ENCODE measurements around the gene CYP11A1. TPM values are rescaled to one million over a fixed set of nuclear protein-coding genes. Genes with fewer than 3 reads are reported as not detected.

CYP11A1 gene
- total RNA-seq, 4 donors from 2014 or later: 0.47 to 1.4 (median 0.53) TPM; not detected in 1

GRCh38 chr15:74400313-74400860, 32.9 kb upstream of the CYP11A1 start:
- H3K27me3 ChIP-seq: no peaks in the 10 kb centered on the region
- H3K27ac ChIP-seq: no peak overlapping the region
- TF ChIP-seq POLR2AphosphoS5 (IDR thresholded peaks at IDR 0.05) (no peak), EP300 (IDR thresholded peaks at IDR 0.05) (no peak), CTCF (IDR thresholded peaks at IDR 0.05) (no peak), POLR2A (IDR thresholded peaks at IDR 0.05) (no peak)
- H3K4me1 ChIP-seq: peaks cover 7% of the 10 kb centered on the region
- H3K4me3 ChIP-seq: no peak overlapping the region
- H3K9me3 ChIP-seq: no peaks in the 10 kb centered on the region
- 75% methylated on average over 9 of the region's 10 CpGs for WGBS
- no peaks in the 10 kb centered on the region for H3K36me3 ChIP-seq
- DNase-seq (ENCODE audit: low spot score in 2 of 2): no peak

GRCh38 chr15:74399511-74400312, 32.3 kb upstream of the CYP11A1 start:
- TF ChIP-seq CTCF (IDR thresholded peaks at IDR 0.05): no peak
- TF ChIP-seq POLR2A (IDR thresholded peaks at IDR 0.05): no peak
- no peak for TF ChIP-seq POLR2AphosphoS5 (IDR thresholded peaks at IDR 0.05)
- TF ChIP-seq EP300 (IDR thresholded peaks at IDR 0.05): no peak
- no peak overlapping the region for H3K4me3 ChIP-seq
- WGBS: 59% methylated on average over 2 of the region's 5 CpGs
- no peaks in the 10 kb centered on the region for H3K9me3 ChIP-seq
- H3K36me3 ChIP-seq: no peaks in the 10 kb centered on the region
- no peak overlapping the region for H3K27ac ChIP-seq
- H3K27me3 ChIP-seq: no peaks in the 10 kb centered on the region
- no peak for DNase-seq (ENCODE audit: low spot score in 2 of 2)
- H3K4me1 ChIP-seq: peaks cover 7% of the 10 kb centered on the region

GRCh38 chr15:74399100-74399499, 31.7 kb upstream of the CYP11A1 start:
- Histone ChIP-seq H3K9me3 (no peaks in the 10 kb centered on the region), H3K36me3 (no peaks in the 10 kb centered on the region), H3K4me1 (peaks cover 7% of the 10 kb centered on the region), H3K4me3 (no peak overlapping the region), H3K27ac (no peak overlapping the region), H3K27me3 (no peaks in the 10 kb centered on the region)
- TF ChIP-seq CTCF (IDR thresholded peaks at IDR 0.05) (no peak), POLR2A (IDR thresholded peaks at IDR 0.05) (no peak), POLR2AphosphoS5 (IDR thresholded peaks at IDR 0.05) (no peak), EP300 (IDR thresholded peaks at IDR 0.05) (no peak)
- 86% methylated on average over 3 of the region's 3 CpGs for WGBS
- no peak for DNase-seq (ENCODE audit: low spot score in 2 of 2)

GRCh38 chr15:74398183-74398582, 30.7 kb upstream of the CYP11A1 start:
- Histone ChIP-seq H3K36me3 (no peaks in the 10 kb centered on the region), H3K4me3 (no peak overlapping the region), H3K27ac (no peak overlapping the region), H3K4me1 (peaks cover 7% of the 10 kb centered on the region), H3K9me3 (no peaks in the 10 kb centered on the region), H3K27me3 (no peaks in the 10 kb centered on the region)
- WGBS: 98% methylated on average over 5 of the region's 5 CpGs
- TF ChIP-seq CTCF (IDR thresholded peaks at IDR 0.05) (no peak), POLR2A (IDR thresholded peaks at IDR 0.05) (no peak), EP300 (IDR thresholded peaks at IDR 0.05) (no peak), POLR2AphosphoS5 (IDR thresholded peaks at IDR 0.05) (no peak)
- no peak for DNase-seq (ENCODE audit: low spot score in 2 of 2)

GRCh38 chr15:74397239-74398068, 30.0 kb upstream of the CYP11A1 start:
- Histone ChIP-seq H3K27me3 (no peaks in the 10 kb centered on the region), H3K4me1 (peaks cover 7% of the 10 kb centered on the region), H3K36me3 (no peaks in the 10 kb centered on the region), H3K27ac (no peak overlapping the region), H3K9me3 (no peaks in the 10 kb centered on the region), H3K4me3 (no peak overlapping the region)
- TF ChIP-seq POLR2A (IDR thresholded peaks at IDR 0.05) (no peak), EP300 (IDR thresholded peaks at IDR 0.05) (no peak)
- WGBS: 98% methylated on average over 6 of the region's 6 CpGs
- DNase-seq (ENCODE audit: low spot score in 2 of 2): no peak

All from suprapubic skin (tissue), 4 donors.